Measurements from ENCODE around the gene SLC35B4. TPM values are rescaled to one million over a fixed set of nuclear protein-coding genes. Genes with fewer than 3 reads are reported as not detected.

SLC35B4 gene
- total RNA-seq, 1 donor from 2014 or later = 51.7 TPM

- no peak for TF ChIP-seq CTCF (conservative IDR thresholded peaks at IDR 0.05)
- H3K27ac Mint-ChIP-seq (ENCODE audit: unreplicated experiment) = no peak overlapping the region
- H3K36me3 Mint-ChIP-seq (ENCODE audit: low read depth) = no peaks in the 10 kb centered on the region
- peaks cover 16% of the 10 kb centered on the region for H3K27me3 Mint-ChIP-seq (ENCODE audit: low read depth)
- DNase-seq (ENCODE audit: low read depth, low spot score) = no peak
- no peaks in the 10 kb centered on the region for H3K9me3 Mint-ChIP-seq
- peak overlapping the region; percentile 85 for H3K4me3 Mint-ChIP-seq
- peaks cover 23% of the 10 kb centered on the region for H3K4me1 Mint-ChIP-seq
These were observed 821 bp downstream of the SLC35B4 start for GRCh38 chr7:134315679-134316538.

- H3K4me1 Mint-ChIP-seq = peaks cover 23% of the 10 kb centered on the region
- DNase-seq (ENCODE audit: low read depth, low spot score) = no peak
- no peaks in the 10 kb centered on the region for H3K9me3 Mint-ChIP-seq
- H3K27me3 Mint-ChIP-seq (ENCODE audit: low read depth) = no peaks in the 10 kb centered on the region
- no peak overlapping the region for H3K4me3 Mint-ChIP-seq
- no peaks in the 10 kb centered on the region for H3K36me3 Mint-ChIP-seq (ENCODE audit: low read depth)
- no peak overlapping the region for H3K27ac Mint-ChIP-seq (ENCODE audit: unreplicated experiment)
- no peak for TF ChIP-seq CTCF (conservative IDR thresholded peaks at IDR 0.05)
These were observed 3.2 kb downstream of the SLC35B4 start for GRCh38 chr7:134313543-134313942.

DNA sequence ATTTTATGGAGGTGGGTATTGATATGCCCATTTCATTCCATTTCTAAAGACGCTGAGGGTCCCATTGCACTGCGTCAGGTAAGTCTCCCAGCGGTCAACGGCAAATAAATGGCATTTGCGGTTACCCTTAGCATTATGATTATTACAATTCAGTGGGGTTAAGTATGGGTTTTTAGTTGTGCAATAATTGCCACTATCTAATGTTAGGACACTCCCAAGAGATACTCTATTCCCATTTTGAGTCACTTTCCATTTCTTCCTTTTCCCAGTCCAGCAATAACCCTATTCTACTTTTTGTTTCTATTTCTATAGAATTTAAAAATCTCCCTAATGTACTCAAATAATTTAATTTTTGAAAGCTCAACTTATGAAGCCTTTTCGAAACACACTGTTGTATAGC lies 4.0 kb downstream of the SLC35B4 start:
- no peak for DNase-seq (ENCODE audit: low read depth, low spot score)
- Mint-ChIP-seq H3K4me3 (no peak overlapping the region), H3K27me3 (ENCODE audit: low read depth) (no peaks in the 10 kb centered on the region), H3K4me1 (peaks cover 23% of the 10 kb centered on the region), H3K9me3 (no peaks in the 10 kb centered on the region), H3K27ac (ENCODE audit: unreplicated experiment) (no peak overlapping the region), H3K36me3 (ENCODE audit: low read depth) (peaks cover 5% of the 10 kb centered on the region)
- no peak for TF ChIP-seq CTCF (conservative IDR thresholded peaks at IDR 0.05)

DNA sequence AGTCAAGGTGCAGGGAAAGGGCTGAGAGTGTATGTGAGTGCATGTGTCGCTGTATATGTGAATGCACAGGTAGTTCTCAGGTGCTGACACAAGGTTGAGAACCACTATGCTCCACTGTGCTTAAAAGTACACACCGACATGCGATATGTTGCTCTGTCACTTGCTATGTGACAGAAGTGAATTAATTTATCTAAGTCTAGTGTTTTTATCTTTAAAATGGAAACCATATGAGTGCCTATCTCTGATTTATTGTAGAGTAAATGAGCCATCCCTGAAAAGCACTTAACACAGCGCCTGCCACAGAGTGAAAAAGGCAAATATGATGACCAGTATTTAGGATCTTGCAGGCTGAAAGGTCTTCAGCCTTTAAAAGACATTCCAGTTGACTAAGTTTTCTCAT lies 4.9 kb downstream of the SLC35B4 start:
- Mint-ChIP-seq H3K4me1 (peaks cover 14% of the 10 kb centered on the region), H3K36me3 (ENCODE audit: low read depth) (peaks cover 5% of the 10 kb centered on the region), H3K27ac (ENCODE audit: unreplicated experiment) (no peak overlapping the region), H3K27me3 (ENCODE audit: low read depth) (no peaks in the 10 kb centered on the region), H3K4me3 (no peak overlapping the region), H3K9me3 (no peaks in the 10 kb centered on the region)
- no peak for DNase-seq (ENCODE audit: low read depth, low spot score)
- no peak for TF ChIP-seq CTCF (conservative IDR thresholded peaks at IDR 0.05)

DNA sequence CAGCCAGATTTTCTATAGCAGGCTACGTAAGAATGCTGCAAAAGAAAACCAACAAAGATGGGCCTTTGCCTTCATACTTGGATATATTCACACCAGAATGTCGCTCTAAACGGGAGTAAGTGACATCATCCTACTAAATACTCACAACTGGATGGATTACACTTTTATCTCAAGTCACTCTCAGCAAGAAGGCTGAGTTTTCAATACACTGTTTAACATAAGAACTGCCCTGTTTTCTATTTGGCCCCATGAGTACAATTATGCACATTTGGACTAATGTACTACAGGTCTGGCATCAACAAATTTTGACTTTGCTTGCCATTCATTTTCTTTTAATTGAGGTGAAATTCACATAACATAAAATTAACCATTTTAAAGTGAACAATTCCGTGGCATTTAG lies 8.2 kb downstream of the SLC35B4 start:
- no peak for DNase-seq (ENCODE audit: low read depth, low spot score)
- no peaks in the 10 kb centered on the region for H3K27me3 Mint-ChIP-seq (ENCODE audit: low read depth)
- no peak overlapping the region for H3K4me3 Mint-ChIP-seq
- no peaks in the 10 kb centered on the region for H3K9me3 Mint-ChIP-seq
- no peaks in the 10 kb centered on the region for H3K4me1 Mint-ChIP-seq
- H3K27ac Mint-ChIP-seq (ENCODE audit: unreplicated experiment) = no peak overlapping the region
- TF ChIP-seq CTCF (conservative IDR thresholded peaks at IDR 0.05) = no peak
- H3K36me3 Mint-ChIP-seq (ENCODE audit: low read depth) = peaks cover 13% of the 10 kb centered on the region

Measured in neural crest cell (in vitro differentiated cells).